Activated naive CD8-positive, alpha-beta T cell treated with anti-CD3 and anti-CD28 coated beads for 36 hours (primary cell): Measurements from ENCODE around the gene RPS15. TPM values are rescaled to one million over a fixed set of nuclear protein-coding genes. Genes with fewer than 3 reads are reported as not detected.
A peak's percentile ranks its signal among the peaks of the same experiment; 100 is the strongest.
"Not testable (repeated sequence)": the region's sequence is repeated elsewhere in the genome, so short reads cannot be mapped to it uniquely, and the experiment has no call there.

Experiments
- DNase-seq: peaks from one replicate; pipeline ENCODE4 v3.0.0; 2021
- H3K27ac Mint-ChIP-seq: one replicate; pipeline ENCODE4 v1.8.0; 2022; ENCODE audit warnings: mild to moderate bottlenecking, moderate library complexity, mixed read lengths
- H3K27me3 Mint-ChIP-seq: one replicate; pipeline ENCODE4 v1.8.0; 2022; ENCODE audit warnings: mild to moderate bottlenecking, mixed read lengths
- H3K36me3 Mint-ChIP-seq: one replicate; pipeline ENCODE4 v1.8.0; 2021; ENCODE audit warnings: mild to moderate bottlenecking, mixed read lengths
- H3K4me1 Mint-ChIP-seq: one replicate; pipeline ENCODE4 v1.8.0; 2021; ENCODE audit warnings: mixed read lengths
- H3K4me3 Mint-ChIP-seq: one replicate; pipeline ENCODE4 v1.8.0; 2022; ENCODE audit warnings: mild to moderate bottlenecking, moderate library complexity, mixed read lengths
- H3K9me3 Mint-ChIP-seq: one replicate; pipeline ENCODE4 v1.8.0; 2022; ENCODE audit warnings: mixed read lengths
- total RNA-seq, 2 experiments: library from RNA; stranded (reverse); gene quantifications; one replicate each; pipeline ENCODE4 v1.2.3, GENCODE V29; 2021

Gene RPS15
- total RNA-seq, 2 experiments from 2014 or later, result 1,472 to 1,524 TPM

GRCh38 chr19:1471010-1471514 is 32.9 kb downstream of the RPS15 start:
- Mint-ChIP-seq H3K4me3 (no peak overlapping the region), H3K4me1 (peaks cover 2% of the 10 kb centered on the region), H3K9me3 (no peaks in the 10 kb centered on the region), H3K27me3 (peaks cover 18% of the 10 kb centered on the region), H3K27ac (no peak overlapping the region), H3K36me3 (no peaks in the 10 kb centered on the region)
- no peak for DNase-seq

GRCh38 chr19:1471515-1472160 is 33.4 kb downstream of the RPS15 start:
- Mint-ChIP-seq H3K4me3 (no peak overlapping the region), H3K36me3 (peaks cover 3% of the 10 kb centered on the region), H3K27ac (no peak overlapping the region), H3K4me1 (peaks cover 5% of the 10 kb centered on the region), H3K9me3 (no peaks in the 10 kb centered on the region), H3K27me3 (peaks cover 17% of the 10 kb centered on the region)
- DNase-seq, result no peak

- Mint-ChIP-seq H3K27ac (no peak overlapping the region), H3K36me3 (peaks cover 6% of the 10 kb centered on the region), H3K9me3 (no peaks in the 10 kb centered on the region), H3K27me3 (peaks cover 14% of the 10 kb centered on the region), H3K4me3 (no peak overlapping the region), H3K4me1 (peaks cover 9% of the 10 kb centered on the region)
- no peak for DNase-seq
Measured at GRCh38 chr19:1472231-1473084, 34.3 kb downstream of the RPS15 start.

GRCh38 chr19:1473085-1473851 is 35.1 kb downstream of the RPS15 start:
- H3K4me1 Mint-ChIP-seq, result peaks cover 11% of the 10 kb centered on the region
- no peaks in the 10 kb centered on the region for H3K9me3 Mint-ChIP-seq
- DNase-seq, result no peak
- H3K36me3 Mint-ChIP-seq, result peaks cover 7% of the 10 kb centered on the region
- H3K27me3 Mint-ChIP-seq, result peaks cover 14% of the 10 kb centered on the region
- peak overlapping the region; percentile 21 for H3K27ac Mint-ChIP-seq
- no peak overlapping the region for H3K4me3 Mint-ChIP-seq

- Mint-ChIP-seq H3K4me3 (no peak overlapping the region), H3K4me1 (peaks cover 14% of the 10 kb centered on the region), H3K27me3 (peaks cover 14% of the 10 kb centered on the region), H3K36me3 (peaks cover 9% of the 10 kb centered on the region), H3K9me3 (no peaks in the 10 kb centered on the region), H3K27ac (no peak overlapping the region)
- no peak for DNase-seq
Measured at GRCh38 chr19:1474011-1474764, 36.0 kb downstream of the RPS15 start.

- Mint-ChIP-seq H3K27ac (no peak overlapping the region), H3K27me3 (peaks cover 13% of the 10 kb centered on the region), H3K36me3 (peaks cover 9% of the 10 kb centered on the region), H3K4me3 (no peak overlapping the region), H3K4me1 (peaks cover 18% of the 10 kb centered on the region), H3K9me3 (no peaks in the 10 kb centered on the region)
- DNase-seq, result no peak
Measured at GRCh38 chr19:1474765-1475351, 36.7 kb downstream of the RPS15 start.

- peaks cover 9% of the 10 kb centered on the region for H3K27me3 Mint-ChIP-seq
- no peak for DNase-seq
- H3K9me3 Mint-ChIP-seq, result no peaks in the 10 kb centered on the region
- no peak overlapping the region for H3K27ac Mint-ChIP-seq
- H3K4me3 Mint-ChIP-seq, result no peak overlapping the region
- H3K36me3 Mint-ChIP-seq, result peaks cover 9% of the 10 kb centered on the region
- peaks cover 16% of the 10 kb centered on the region for H3K4me1 Mint-ChIP-seq
Measured at GRCh38 chr19:1475751-1476437, 37.7 kb downstream of the RPS15 start.

GRCh38 chr19:1477056-1477455 is 38.9 kb downstream of the RPS15 start:
- H3K27ac Mint-ChIP-seq, DNase-seq, H3K9me3 Mint-ChIP-seq, H3K36me3 Mint-ChIP-seq, H3K27me3 Mint-ChIP-seq: not testable (repeated sequence)
- peak overlapping the region; percentile 54 for H3K4me3 Mint-ChIP-seq
- H3K4me1 Mint-ChIP-seq, result peaks cover 16% of the 10 kb centered on the region

- Mint-ChIP-seq H3K36me3 (peaks cover 9% of the 10 kb centered on the region), H3K9me3 (no peaks in the 10 kb centered on the region), H3K27me3 (no peaks in the 10 kb centered on the region), H3K4me1 (peaks cover 16% of the 10 kb centered on the region), H3K27ac (peak within 1 kb of the TSS; percentile 95), H3K4me3 (peak within 1 kb of the TSS; percentile 99)
- peak; percentile 94 for DNase-seq
Measured at GRCh38 chr19:1478934-1479707, 40.9 kb downstream of the RPS15 start, which contains the start of gene C19orf25. C19orf25 (minus strand) TSS chr19:1479215; CDS start chr19:1478903, 312 bp downstream.

GRCh38 chr19:1481224-1481892 is 43.2 kb downstream of the RPS15 start:
- peaks cover 16% of the 10 kb centered on the region for H3K4me1 Mint-ChIP-seq
- H3K4me3 Mint-ChIP-seq, result no peak overlapping the region
- H3K27ac Mint-ChIP-seq, result no peak overlapping the region
- DNase-seq, result no peak
- peaks cover 9% of the 10 kb centered on the region for H3K36me3 Mint-ChIP-seq
- H3K27me3 Mint-ChIP-seq, result no peaks in the 10 kb centered on the region
- no peaks in the 10 kb centered on the region for H3K9me3 Mint-ChIP-seq

GRCh38 chr19:1481893-1482360 is 43.7 kb downstream of the RPS15 start:
- Mint-ChIP-seq H3K4me3 (no peak overlapping the region), H3K27ac (no peak overlapping the region), H3K36me3 (peaks cover 6% of the 10 kb centered on the region), H3K27me3 (no peaks in the 10 kb centered on the region), H3K4me1 (peaks cover 13% of the 10 kb centered on the region), H3K9me3 (no peaks in the 10 kb centered on the region)
- DNase-seq, result no peak

GRCh38 chr19:1482361-1483130 is 44.4 kb downstream of the RPS15 start:
- no peak for DNase-seq
- no peak overlapping the region for H3K27ac Mint-ChIP-seq
- no peaks in the 10 kb centered on the region for H3K27me3 Mint-ChIP-seq
- peaks cover 2% of the 10 kb centered on the region for H3K36me3 Mint-ChIP-seq
- peaks cover 9% of the 10 kb centered on the region for H3K4me1 Mint-ChIP-seq
- H3K9me3 Mint-ChIP-seq, result no peaks in the 10 kb centered on the region
- no peak overlapping the region for H3K4me3 Mint-ChIP-seq
